GM21717 (cell line): Measurements from ENCODE around the gene OBSCN.
"Not testable (repeated sequence)": the region's sequence is repeated elsewhere in the genome, so short reads cannot be mapped to it uniquely, and the experiment has no call there.

Experiments used
- ATAC-seq: cut with Tn5 transposase; IDR thresholded peaks from one replicate; pipeline ENCODE4 v1.9.1; 2021; ENCODE audit warnings: mild to moderate bottlenecking, moderate library complexity; ENCODE audit not compliant: unreplicated experiment

OBSCN gene

GRCh38 chr1:228212415-228212965, 4.6 kb downstream of the OBSCN start:
- ATAC-seq: no peak

GRCh38 chr1:228212966-228213844, 5.4 kb downstream of the OBSCN start:
- peak; percentile 90 for ATAC-seq

- no peak for ATAC-seq
These were observed 6.3 kb downstream of the OBSCN start for GRCh38 chr1:228213917-228214808.

- no peak for ATAC-seq
These were observed 7.2 kb downstream of the OBSCN start for GRCh38 chr1:228214921-228215662.

- no peak for ATAC-seq
These were observed 7.8 kb downstream of the OBSCN start for GRCh38 chr1:228215663-228216116.

- ATAC-seq: no peak
These were observed 8.8 kb downstream of the OBSCN start for GRCh38 chr1:228216371-228217320.

- ATAC-seq: no peak
These were observed 9.9 kb downstream of the OBSCN start for GRCh38 chr1:228217551-228218344.

GRCh38 chr1:228218513-228219244, 10.8 kb downstream of the OBSCN start:
- ATAC-seq: no peak

- ATAC-seq: no peak
These were observed 11.6 kb downstream of the OBSCN start for GRCh38 chr1:228219245-228219961.

GRCh38 chr1:228219962-228220780, 12.3 kb downstream of the OBSCN start:
- no peak for ATAC-seq

- not testable (repeated sequence) for ATAC-seq
These were observed 13.3 kb downstream of the OBSCN start for GRCh38 chr1:228221097-228221496.

GRCh38 chr1:228222548-228222947, 14.7 kb downstream of the OBSCN start:
- no peak for ATAC-seq

- no peak for ATAC-seq
These were observed 16.6 kb downstream of the OBSCN start for GRCh38 chr1:228224198-228225164.

- ATAC-seq: no peak
These were observed 17.4 kb downstream of the OBSCN start for GRCh38 chr1:228225165-228225710.

GRCh38 chr1:228225740-228226139, 17.9 kb downstream of the OBSCN start:
- ATAC-seq: no peak
